SK-N-SH (cell line): Measurements from ENCODE around the gene KREMEN2. TPM values are rescaled to one million over a fixed set of nuclear protein-coding genes. Genes with fewer than 3 reads are reported as not detected.

Experiments used
- CTCF ChIA-PET: fragments of 300-600, 350-600 bp; formaldehyde crosslinking; extraction: SDS; loops from one replicate; lab custom pipeline; 2021; lab: Yijun Ruan, JAX
- POLR2A ChIA-PET: fragments of 350-600 bp; sonication (Branson Sonifier 250); formaldehyde crosslinking; extraction: SDS; loops from one replicate; lab custom pipeline; 2020; ENCODE audit warnings: antibody characterized with exemption, inconsistent platforms; lab: Yijun Ruan, JAX
- DNase-seq: peaks from one replicate; pipeline ENCODE4 v3.0.0; 2012
- H2AFZ ChIP-seq: fragments of 200-600 bp; sonication (generic); 2 replicates; pipeline ENCODE4 v1.8.1; 2016; ENCODE audit warnings: antibody characterized with exemption, mild to moderate bottlenecking, low read depth
- H3F3A ChIP-seq: fragments of 200-600 bp; sonication (generic); replicated peaks from 2 replicates; pipeline ENCODE3; 2016; ENCODE audit warnings: antibody characterized with exemption, mild to moderate bottlenecking; ENCODE audit not compliant: insufficient read depth
- H3K27ac ChIP-seq, 2 experiments: fragments of 200-500 bp in 1 of 2; fragments of 200-600 bp in 1 of 2; sonication (Bioruptor generic) in 1 of 2; sonication (generic), shearing (Covaris generic) in 1 of 2; 2 replicates each; pipeline versions ENCODE4 v1.5.1 to v1.6.1; 2014 to 2016; ENCODE audit warnings: low read depth in 2 of 2, inconsistent platforms in 1 of 2, low read length in 1 of 2, mild to moderate bottlenecking in 1 of 2, mixed read lengths in 1 of 2
- H3K27me3 ChIP-seq: fragments of 200-600 bp; sonication (generic), shearing (Covaris generic); 2 replicates; pipeline ENCODE4 v1.6.1; 2016; ENCODE audit warnings: mixed run types; ENCODE audit not compliant: insufficient read depth
- H3K36me3 ChIP-seq, 2 experiments: fragments of 200-500 bp in 1 of 2; fragments of 200-600 bp in 1 of 2; sonication (Bioruptor generic) in 1 of 2; sonication (generic) in 1 of 2; replicated peaks in 1 of 2; 2 replicates each; pipeline versions ENCODE3 to v1.5.1; 2014 to 2016; ENCODE audit warnings: low read length in 1 of 2, mild to moderate bottlenecking in 1 of 2; ENCODE audit not compliant: insufficient read depth in 2 of 2, control insufficient read depth in 1 of 2
- H3K4me1 ChIP-seq, 2 experiments: fragments of 200-500 bp in 1 of 2; fragments of 200-600 bp in 1 of 2; sonication (Bioruptor generic) in 1 of 2; sonication (generic), shearing (Covaris generic) in 1 of 2; 2 replicates each; pipeline versions ENCODE4 v1.5.1 to v1.6.1; 2014 to 2016; ENCODE audit warnings: low read depth in 1 of 2, low read length in 1 of 2, mixed run types in 1 of 2; ENCODE audit not compliant: insufficient read depth in 2 of 2, control insufficient read depth in 1 of 2
- H3K4me2 ChIP-seq: fragments of 200-600 bp; sonication (generic), shearing (Covaris generic); 2 replicates; pipeline ENCODE4 v1.6.1; 2017; ENCODE audit warnings: mixed run types
- H3K4me3 ChIP-seq, 2 experiments: fragments of 200-500 bp in 1 of 2; fragments of 200-600 bp in 1 of 2; sonication (Bioruptor generic) in 1 of 2; sonication (generic), shearing (Covaris generic) in 1 of 2; 2 replicates each; pipeline versions ENCODE4 v1.5.1 to v1.8.1; 2014 to 2016; ENCODE audit warnings: low read depth in 2 of 2, inconsistent platforms in 1 of 2, low read length in 1 of 2, mild to moderate bottlenecking in 1 of 2, mixed read lengths in 1 of 2, moderate library complexity in 1 of 2
- H3K79me2 ChIP-seq: fragments of 200-600 bp; sonication (generic); 2 replicates; pipeline ENCODE4 v1.8.1; 2017; ENCODE audit warnings: mild to moderate bottlenecking; ENCODE audit not compliant: insufficient read depth
- H3K9ac ChIP-seq: fragments of 200-600 bp; sonication (generic); 2 replicates; pipeline ENCODE4 v1.6.1; 2017; ENCODE audit warnings: mixed run types
- H3K9me2 ChIP-seq: fragments of 200-600 bp; sonication (generic); 2 replicates; pipeline ENCODE4 v1.6.1; 2017; ENCODE audit warnings: mixed run types
- H3K9me3 ChIP-seq: fragments of 200-600 bp; sonication (generic); 2 replicates; pipeline ENCODE4 v1.6.1; 2017; ENCODE audit warnings: mixed run types, mild to moderate bottlenecking, moderate library complexity
- H4K20me1 ChIP-seq: fragments of 200-600 bp; sonication (generic); 2 replicates; pipeline ENCODE4 v1.6.1; 2017; ENCODE audit warnings: mild to moderate bottlenecking, mixed run types; ENCODE audit not compliant: insufficient read depth
- EZH2phosphoT487 ChIP-seq: fragments of 200-600 bp; sonication (generic); IDR thresholded peaks from 2 replicates; pipeline ENCODE4 v1.6.1; 2017; ENCODE audit warnings: low read depth, mixed run types, mild to moderate bottlenecking, antibody characterized with exemption, moderate library complexity, borderline replicate concordance
- NFIC ChIP-seq: IDR thresholded peaks from 2 replicates; pipeline ENCODE4 v1.4.0; 2012; ENCODE audit warnings: borderline replicate concordance
- PBX3 ChIP-seq: IDR thresholded peaks from 2 replicates; pipeline ENCODE4; 2012
- POLR2AphosphoS5 ChIP-seq: IDR thresholded peaks from 2 replicates; pipeline ENCODE4 v1.6.1; 2012; ENCODE audit warnings: low read depth, low read length
- REST ChIP-seq: IDR thresholded peaks from 2 replicates; pipeline ENCODE4 v1.6.1; 2012; ENCODE audit warnings: mild to moderate bottlenecking, low read depth, low read length, moderate library complexity
- RXRA ChIP-seq: IDR thresholded peaks from 2 replicates; pipeline ENCODE4 v1.4.0; 2012; ENCODE audit warnings: low read depth, mild to moderate bottlenecking, borderline replicate concordance
- SIN3A ChIP-seq: IDR thresholded peaks from 2 replicates; pipeline ENCODE4 v1.6.1; 2012; ENCODE audit warnings: low read depth, mild to moderate bottlenecking, low read length, moderate library complexity, borderline replicate concordance
- USF2 ChIP-seq: fragments of 150-350 bp; IDR thresholded peaks from 2 replicates; pipeline ENCODE4 v1.6.1; 2017; ENCODE audit warnings: antibody characterized with exemption, low read length, low read depth, borderline replicate concordance
- YY1 ChIP-seq: IDR thresholded peaks from 2 replicates; pipeline ENCODE4 v1.4.0; 2012; ENCODE audit warnings: low read depth, mild to moderate bottlenecking
- WGBS: methylation state at CpG from one replicate; pipeline ENCODE4 v1.1.6; 2017; ENCODE audit warnings: low lambda C conversion rate; 5-methylcytosine and 5-hydroxymethylcytosine counted together
- polyA plus RNA-seq, 3 experiments: library from polyadenylated mRNA; depleted of rRNA; stranded (reverse); fragments of >200 nt; gene quantifications; 2 replicates each; pipeline ENCODE4 v1.2.3, GENCODE V29; 2012
- small RNA-seq, 7 experiments: library from RNA; depleted of rRNA; stranded (forward); fragments of <200 nt; gene quantifications; one replicate each; pipeline ENCODE3, GENCODE V24; 2012
- TF ChIP-seq, protein P1 (sequence below): IDR thresholded peaks from 2 replicates; pipeline ENCODE4 v1.4.0; 2012; ENCODE audit warnings: low read depth, borderline replicate concordance

KREMEN2 gene
- polyA plus RNA-seq, 1 of the 3 experiments (the other 2 are of a cell fraction) = 0.77 TPM

GRCh38 chr16:3017344-3017743, 53.3 kb downstream of the KREMEN2 start:
- Histone ChIP-seq H3K9me2 (no peaks in the 10 kb centered on the region), H3K4me3 (no peak overlapping the region), H3K36me3 (peaks cover 4 to 10% of the 10 kb centered on the region in 2 experiments), H3K27ac (no peak overlapping the region), H4K20me1 (peaks cover 8% of the 10 kb centered on the region), H3K9ac (no peak overlapping the region), H3K79me2 (peaks cover 11% of the 10 kb centered on the region; the same call in 1 of the 2 replicates), H3K27me3 (no peaks in the 10 kb centered on the region), H3K4me1 (peaks cover 0 to 23% of the 10 kb centered on the region in 2 experiments; a peak in 1 of 4 replicates), H3K4me2 (no peak overlapping the region), H2AFZ (no peak overlapping the region), H3K9me3 (no peaks in the 10 kb centered on the region), H3F3A (peaks cover 16% of the 10 kb centered on the region)
- POLR2A ChIA-PET = no interaction called here
- WGBS = 93% methylated on average over 19 of the region's 20 CpGs
- CTCF ChIA-PET = interaction anchor here (6.8 to 8.5 kb wide), 2 partner anchors 11 to 14 kb away, joined by 72 to 111 read pairs; no protein-coding TSS in a partner anchor
- no peak for TF ChIP-seq PBX3
- no peak for TF ChIP-seq REST
- no peak for TF ChIP-seq YY1
- no peak for TF ChIP-seq POLR2AphosphoS5
- TF ChIP-seq RXRA = no peak
- no peak for TF ChIP-seq NFIC
- TF ChIP-seq, protein P1, sequence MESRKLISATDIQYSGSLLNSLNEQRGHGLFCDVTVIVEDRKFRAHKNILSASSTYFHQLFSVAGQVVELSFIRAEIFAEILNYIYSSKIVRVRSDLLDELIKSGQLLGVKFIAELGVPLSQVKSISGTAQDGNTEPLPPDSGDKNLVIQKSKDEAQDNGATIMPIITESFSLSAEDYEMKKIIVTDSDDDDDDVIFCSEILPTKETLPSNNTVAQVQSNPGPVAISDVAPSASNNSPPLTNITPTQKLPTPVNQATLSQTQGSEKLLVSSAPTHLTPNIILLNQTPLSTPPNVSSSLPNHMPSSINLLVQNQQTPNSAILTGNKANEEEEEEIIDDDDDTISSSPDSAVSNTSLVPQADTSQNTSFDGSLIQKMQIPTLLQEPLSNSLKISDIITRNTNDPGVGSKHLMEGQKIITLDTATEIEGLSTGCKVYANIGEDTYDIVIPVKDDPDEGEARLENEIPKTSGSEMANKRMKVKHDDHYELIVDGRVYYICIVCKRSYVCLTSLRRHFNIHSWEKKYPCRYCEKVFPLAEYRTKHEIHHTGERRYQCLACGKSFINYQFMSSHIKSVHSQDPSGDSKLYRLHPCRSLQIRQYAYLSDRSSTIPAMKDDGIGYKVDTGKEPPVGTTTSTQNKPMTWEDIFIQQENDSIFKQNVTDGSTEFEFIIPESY = no peak
- no peak for TF ChIP-seq USF2
- TF ChIP-seq SIN3A = no peak
- TF ChIP-seq EZH2phosphoT487 = no peak
- DNase-seq = no peak

Small RNA genes lying within 50 kb of the gene (small RNA-seq; reads per million reads assigned to genes)
- 0 to 8.3 (median 0) reads per million in 7 experiments for gene LINC00514

Other genes with a start within 250 kb of the KREMEN2 start
- gene PRSS27, start 244.1 kb upstream of the KREMEN2 start, polyA plus RNA-seq (2012; rRNA removed) = 7.6 and 7.7 TPM in 2 replicates
- gene SRRM2, start 211.6 kb upstream of the KREMEN2 start, polyA plus RNA-seq (2012; rRNA removed) = 100 and 143 TPM in 2 replicates
- 327 and 329 TPM in 2 replicates for gene ELOB, start 187.0 kb upstream of the KREMEN2 start, polyA plus RNA-seq (2012; rRNA removed)
- gene PRSS33, start 176.7 kb upstream of the KREMEN2 start, polyA plus RNA-seq (2012; rRNA removed) = not detected in 2 replicates
- not detected in 2 replicates for gene PRSS41, start 165.8 kb upstream of the KREMEN2 start, polyA plus RNA-seq (2012; rRNA removed)
- not detected in 2 replicates for gene PRSS21, start 147.0 kb upstream of the KREMEN2 start, polyA plus RNA-seq (2012; rRNA removed)
- gene ZG16B, start 134.0 kb upstream of the KREMEN2 start, polyA plus RNA-seq (2012; rRNA removed) = 0.26 and 0.47 TPM in 2 replicates
- gene PRSS22, start 106.1 kb upstream of the KREMEN2 start, polyA plus RNA-seq (2012; rRNA removed) = not detected in 2 replicates
- 56.4 and 64.8 TPM in 2 replicates for gene FLYWCH2, start 81.1 kb upstream of the KREMEN2 start, polyA plus RNA-seq (2012; rRNA removed)
- 22.4 and 30.1 TPM in 2 replicates for gene FLYWCH1, start 52.3 kb upstream of the KREMEN2 start, polyA plus RNA-seq (2012; rRNA removed)
- 8.4 and 8.8 TPM in 2 replicates for gene PAQR4, start 5.1 kb downstream of the KREMEN2 start, polyA plus RNA-seq (2012; rRNA removed)
- 5.3 and 8.5 TPM in 2 replicates for gene PKMYT1, start 16.2 kb downstream of the KREMEN2 start, polyA plus RNA-seq (2012; rRNA removed)
- 0.08 TPM in 1 of 2 replicates, not detected in the other for gene CLDN9, start 48.6 kb downstream of the KREMEN2 start, polyA plus RNA-seq (2012; rRNA removed)
- 0.20 and 0.24 TPM in 2 replicates for gene CLDN6, start 53.9 kb downstream of the KREMEN2 start, polyA plus RNA-seq (2012; rRNA removed)
- 374 and 393 TPM in 2 replicates for gene TNFRSF12A, start 56.1 kb downstream of the KREMEN2 start, polyA plus RNA-seq (2012; rRNA removed)
- gene HCFC1R1, start 59.7 kb downstream of the KREMEN2 start, polyA plus RNA-seq (2012; rRNA removed) = 34.7 and 54.9 TPM in 2 replicates
- gene THOC6, start 59.8 kb downstream of the KREMEN2 start, polyA plus RNA-seq (2012; rRNA removed) = 35.7 and 37.7 TPM in 2 replicates
- not detected in 2 replicates for gene BICDL2, start 72.7 kb downstream of the KREMEN2 start, polyA plus RNA-seq (2012; rRNA removed)
- gene MMP25, start 82.3 kb downstream of the KREMEN2 start, polyA plus RNA-seq (2012; rRNA removed) = 0.03 and 0.05 TPM in 2 replicates
- gene IL32, start 101.4 kb downstream of the KREMEN2 start, polyA plus RNA-seq (2012; rRNA removed) = 26.4 and 34.7 TPM in 2 replicates
- 0.05 TPM in 1 of 2 replicates, not detected in the other for gene ZSCAN10, start 135.0 kb downstream of the KREMEN2 start, polyA plus RNA-seq (2012; rRNA removed)
- gene ZNF205, start 148.3 kb downstream of the KREMEN2 start, polyA plus RNA-seq (2012; rRNA removed) = 7.6 and 9.7 TPM in 2 replicates
- gene ZNF213, start 170.8 kb downstream of the KREMEN2 start, polyA plus RNA-seq (2012; rRNA removed) = 0.83 and 1.1 TPM in 2 replicates
- gene OR1F1, start 223.9 kb downstream of the KREMEN2 start, polyA plus RNA-seq (2012; rRNA removed) = 0.54 and 0.71 TPM in 2 replicates